Stimulated activated memory B cell treated with anti-CD40 and anti-IgM and Interleukin-4, amounts not matched to agents 10 μg/mL and 1 μg/mL and 100 μg/mL, for 72 hours (primary cell): ENCODE results near the gene KRT34.

ENCODE experiments used
- ATAC-seq: fragments of 150-1000 bp; cut with Tn5 transposase; 2 replicates; pipeline ENCODE4 v1.10.0; 2021
- H3K27ac Mint-ChIP-seq: one replicate; pipeline ENCODE4 v1.8.0; 2022; ENCODE audit warnings: mild to moderate bottlenecking, mixed read lengths
- H3K27me3 Mint-ChIP-seq: one replicate; pipeline ENCODE4 v1.8.0; 2022; ENCODE audit warnings: mixed read lengths
- H3K36me3 Mint-ChIP-seq: one replicate; pipeline ENCODE4 v1.8.0; 2022; ENCODE audit warnings: mixed read lengths
- H3K4me1 Mint-ChIP-seq: one replicate; pipeline ENCODE4 v1.8.0; 2022; ENCODE audit warnings: mixed read lengths
- H3K4me3 Mint-ChIP-seq: one replicate; pipeline ENCODE4 v1.8.0; 2022; ENCODE audit warnings: mild to moderate bottlenecking, moderate library complexity, mixed read lengths
- H3K9me3 Mint-ChIP-seq: one replicate; pipeline ENCODE4 v1.8.0; 2022; ENCODE audit warnings: mixed read lengths

KRT34 gene

DNA sequence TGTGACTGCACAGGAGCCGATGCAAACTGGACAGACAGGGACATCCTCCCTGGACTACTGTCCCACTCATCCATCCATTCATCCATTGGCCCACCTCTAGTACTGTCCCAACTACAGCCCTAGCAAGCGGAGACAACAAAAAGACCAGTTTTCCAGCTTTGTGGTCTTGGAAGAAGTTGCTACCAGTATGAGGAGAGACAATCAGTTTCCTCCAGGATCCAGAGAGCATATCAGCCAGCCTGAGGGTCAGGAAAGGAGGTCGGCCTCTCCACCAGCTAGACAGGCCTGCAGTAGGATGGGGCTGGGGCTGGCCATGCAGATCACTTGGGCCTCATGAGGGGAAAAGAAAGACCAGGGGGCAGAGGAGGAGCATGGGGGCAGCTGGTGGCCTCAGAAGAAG is 48.3 kb downstream of the KRT34 start:
- Mint-ChIP-seq H3K4me1 (peaks cover 25% of the 10 kb centered on the region), H3K27ac (no peak overlapping the region), H3K36me3 (no peaks in the 10 kb centered on the region), H3K4me3 (no peak overlapping the region), H3K27me3 (peaks cover 27% of the 10 kb centered on the region), H3K9me3 (no peaks in the 10 kb centered on the region)
- ATAC-seq: no peak

DNA sequence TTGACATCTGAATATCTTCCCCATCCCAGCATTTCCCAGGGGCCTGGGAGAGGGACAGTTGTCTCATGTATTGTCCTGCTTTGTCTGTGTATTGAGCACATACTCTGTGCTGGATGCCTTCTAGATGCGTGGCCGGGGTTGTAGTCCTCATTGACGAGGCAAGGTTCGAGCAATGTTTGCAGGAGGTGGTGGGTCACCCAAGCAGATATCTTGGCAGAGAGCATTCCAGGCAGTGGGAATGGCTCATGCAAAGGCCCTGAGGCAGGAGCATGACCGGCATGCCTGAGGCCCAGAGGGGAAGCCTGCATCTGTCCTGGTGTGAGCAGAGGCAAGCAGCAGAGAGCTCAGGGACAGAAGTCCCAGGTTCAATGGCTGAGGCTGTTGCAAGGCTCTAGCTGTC is 49.0 kb downstream of the KRT34 start:
- ATAC-seq: no peak
- H3K27me3 Mint-ChIP-seq: peaks cover 32% of the 10 kb centered on the region
- no peaks in the 10 kb centered on the region for H3K36me3 Mint-ChIP-seq
- H3K4me1 Mint-ChIP-seq: peaks cover 25% of the 10 kb centered on the region
- no peak overlapping the region for H3K4me3 Mint-ChIP-seq
- H3K9me3 Mint-ChIP-seq: no peaks in the 10 kb centered on the region
- no peak overlapping the region for H3K27ac Mint-ChIP-seq

DNA sequence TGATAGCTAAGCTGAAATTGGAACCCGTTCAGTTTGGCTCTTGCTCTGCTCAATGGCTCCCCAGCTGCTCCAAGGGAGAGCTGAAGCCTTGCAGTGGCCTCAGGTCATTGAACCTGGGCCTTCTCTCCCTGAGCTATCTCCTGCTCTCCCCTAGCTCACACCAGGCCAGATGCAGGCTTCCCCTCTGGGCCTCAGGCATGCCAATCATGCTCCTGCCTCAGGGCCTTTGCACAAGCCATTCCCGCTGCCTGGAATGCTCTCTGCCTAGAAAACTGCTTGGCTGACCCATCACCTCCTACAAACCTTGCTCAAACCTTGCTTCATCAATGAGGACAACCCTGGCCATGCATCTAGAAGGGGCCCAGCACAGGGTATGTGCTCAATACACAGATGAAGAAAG is 49.9 kb downstream of the KRT34 start:
- Mint-ChIP-seq H3K9me3 (no peaks in the 10 kb centered on the region), H3K36me3 (no peaks in the 10 kb centered on the region), H3K27ac (no peak overlapping the region), H3K27me3 (peaks cover 32% of the 10 kb centered on the region), H3K4me3 (no peak overlapping the region), H3K4me1 (peaks cover 25% of the 10 kb centered on the region)
- ATAC-seq: no peak

DNA sequence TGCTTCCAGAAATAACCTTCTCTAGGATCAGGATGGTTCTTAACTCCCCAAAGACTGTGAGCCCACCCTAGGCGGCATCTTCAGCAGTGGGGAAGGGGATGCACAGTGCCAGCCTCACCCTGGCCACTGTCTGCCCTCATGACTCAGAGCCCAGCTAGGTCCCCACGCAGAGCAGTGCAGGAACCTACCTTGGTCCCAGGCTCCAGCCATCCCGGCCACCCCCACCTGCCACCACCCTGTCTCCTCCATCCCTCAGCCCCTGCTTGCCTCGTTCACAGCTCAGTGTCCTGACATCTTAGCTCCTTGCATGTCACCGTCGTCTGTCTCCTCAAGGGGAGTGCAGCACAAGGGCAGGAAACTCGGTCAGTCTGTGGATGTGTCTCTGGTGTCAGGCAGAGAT is 50.5 kb downstream of the KRT34 start:
- Mint-ChIP-seq H3K9me3 (no peaks in the 10 kb centered on the region), H3K36me3 (no peaks in the 10 kb centered on the region), H3K4me1 (peaks cover 25% of the 10 kb centered on the region), H3K27me3 (peaks cover 32% of the 10 kb centered on the region), H3K4me3 (no peak overlapping the region), H3K27ac (no peak overlapping the region)
- no peak for ATAC-seq

DNA sequence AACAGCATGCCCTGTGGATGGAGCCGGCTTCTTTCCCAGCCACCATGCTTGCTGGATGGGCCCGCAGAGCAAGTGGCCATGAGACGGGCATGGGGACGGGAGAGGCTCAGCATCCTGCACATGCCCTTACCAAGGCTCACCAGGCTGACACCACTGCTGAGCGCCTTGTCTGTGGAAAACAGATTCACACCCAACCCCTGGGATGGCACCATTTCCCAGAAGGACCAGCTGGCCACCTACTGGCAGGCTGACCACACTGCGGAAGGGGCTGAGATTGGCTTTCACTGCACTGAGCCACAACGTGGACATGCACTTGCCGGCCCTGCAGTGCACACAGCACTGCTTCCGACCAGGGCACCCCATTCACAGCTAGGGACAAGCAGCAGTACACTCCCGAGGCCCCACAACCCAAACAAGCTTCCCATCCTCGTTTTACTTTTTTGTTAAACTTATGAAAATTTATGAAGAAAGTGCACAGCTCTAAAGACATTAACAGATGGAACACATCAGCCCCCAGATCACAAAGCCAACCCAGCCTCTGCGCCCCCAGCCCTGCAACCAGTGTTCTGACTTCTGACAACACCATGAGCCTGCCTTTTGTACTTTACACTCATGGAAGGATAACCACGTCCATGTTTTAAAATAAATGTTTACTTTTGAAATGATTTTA is 52.7 kb downstream of the KRT34 start:
- H3K4me3 Mint-ChIP-seq: no peak overlapping the region
- peaks cover 14% of the 10 kb centered on the region for H3K4me1 Mint-ChIP-seq
- H3K36me3 Mint-ChIP-seq: no peaks in the 10 kb centered on the region
- no peak overlapping the region for H3K27ac Mint-ChIP-seq
- no peak for ATAC-seq
- H3K27me3 Mint-ChIP-seq: peaks cover 16% of the 10 kb centered on the region
- no peaks in the 10 kb centered on the region for H3K9me3 Mint-ChIP-seq

DNA sequence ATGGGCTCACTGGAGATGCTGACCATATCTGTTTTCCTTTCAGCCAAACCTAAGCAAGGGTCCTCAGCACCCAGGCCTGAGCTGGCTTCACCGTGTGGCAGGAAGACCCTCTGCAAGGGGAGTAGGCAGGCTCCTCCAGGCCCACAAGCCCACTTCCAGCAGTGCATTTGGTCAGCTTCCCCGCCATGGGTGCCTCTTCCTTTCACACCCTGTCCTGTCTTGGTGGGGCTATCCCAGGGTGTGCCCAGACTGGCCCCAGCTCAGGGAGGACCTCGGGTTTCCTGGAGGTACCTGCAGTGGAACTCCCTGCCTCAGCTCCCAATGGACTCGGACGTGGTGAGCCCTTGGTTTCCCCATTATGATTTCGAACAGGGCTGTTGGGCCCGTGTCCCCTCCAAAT is 53.9 kb downstream of the KRT34 start:
- no peaks in the 10 kb centered on the region for H3K9me3 Mint-ChIP-seq
- peaks cover 7% of the 10 kb centered on the region for H3K4me1 Mint-ChIP-seq
- H3K36me3 Mint-ChIP-seq: no peaks in the 10 kb centered on the region
- no peak for ATAC-seq
- no peak overlapping the region for H3K27ac Mint-ChIP-seq
- H3K4me3 Mint-ChIP-seq: no peak overlapping the region
- H3K27me3 Mint-ChIP-seq: peaks cover 8% of the 10 kb centered on the region
